Neural progenitor cell (in vitro differentiated cells): ENCODE data around the gene POU2AF2. TPM values are rescaled to one million over a fixed set of nuclear protein-coding genes. Genes with fewer than 3 reads are reported as not detected.
"Not testable (repeated sequence)": the region's sequence is repeated elsewhere in the genome, so short reads cannot be mapped to it uniquely, and the experiment has no call there.

Experiments
- DNase-seq: peaks from one replicate; pipeline ENCODE4 v3.0.0-alpha.2; 2016; ENCODE audit warnings: low spot score
- H2AFZ ChIP-seq: fragments of 200-600 bp; sonication (generic); replicated peaks from 2 replicates; pipeline ENCODE4 v1.6.1; 2016; ENCODE audit warnings: antibody characterized with exemption
- H3F3A ChIP-seq: fragments of 200-600 bp; sonication (generic); 2 replicates; pipeline ENCODE4 v1.6.1; 2016; ENCODE audit warnings: antibody characterized with exemption, low read depth
- H3K27ac ChIP-seq: fragments of 200-600 bp; sonication (generic); 2 replicates; pipeline ENCODE4 v1.5.1; 2016; ENCODE audit warnings: mild to moderate bottlenecking
- H3K27me3 ChIP-seq: fragments of 200-600 bp; sonication (generic); 2 replicates; pipeline ENCODE4 v1.6.1; 2016; ENCODE audit warnings: mild to moderate bottlenecking, moderate library complexity
- H3K36me3 ChIP-seq: fragments of 200-600 bp; sonication (generic); 2 replicates; pipeline ENCODE4 v1.5.1; 2016
- H3K4me1 ChIP-seq: fragments of 200-600 bp; sonication (generic); 2 replicates; pipeline ENCODE4 v1.6.1; 2016; ENCODE audit warnings: mixed run types
- H3K4me2 ChIP-seq: fragments of 200-600 bp; sonication (generic); 2 replicates; pipeline ENCODE4 v1.6.1; 2016
- H3K4me3 ChIP-seq: fragments of 200-600 bp; sonication (generic); 2 replicates; pipeline ENCODE4 v1.5.1; 2016
- H3K79me2 ChIP-seq: fragments of 200-600 bp; sonication (generic); 2 replicates; pipeline ENCODE4 v1.6.1; 2016; ENCODE audit warnings: low read depth
- H3K9ac ChIP-seq: fragments of 200-600 bp; sonication (generic); 2 replicates; pipeline ENCODE4 v1.6.1; 2016
- H3K9me3 ChIP-seq: fragments of 200-600 bp; sonication (generic); 2 replicates; pipeline ENCODE4 v1.5.1; 2016; ENCODE audit warnings: low read depth
- H4K20me1 ChIP-seq: fragments of 200-600 bp; sonication (generic); 2 replicates; pipeline ENCODE4 v1.6.1; 2016; ENCODE audit warnings: low read depth
- H3K27ac Mint-ChIP-seq: 3 replicates; pipeline ENCODE4 v1.8.0; 2021; ENCODE audit warnings: mixed read lengths
- H3K27me3 Mint-ChIP-seq: 2 replicates; pipeline ENCODE4 v1.8.0; 2022; ENCODE audit warnings: low read depth, mild to moderate bottlenecking, inconsistent platforms, moderate library complexity, mixed read lengths; ENCODE audit not compliant: insufficient read depth
- H3K36me3 Mint-ChIP-seq: 3 replicates; pipeline ENCODE4 v1.8.0; 2021; ENCODE audit warnings: mixed read lengths
- H3K4me1 Mint-ChIP-seq: 3 replicates; pipeline ENCODE4 v1.8.0; 2021; ENCODE audit warnings: mixed read lengths
- H3K4me3 Mint-ChIP-seq: 3 replicates; pipeline ENCODE4 v1.8.0; 2021; ENCODE audit warnings: mild to moderate bottlenecking, moderate library complexity, mixed read lengths
- H3K9me3 Mint-ChIP-seq: 3 replicates; pipeline ENCODE4 v1.8.0; 2020; ENCODE audit warnings: mixed read lengths
- EZH2 ChIP-seq: fragments of 200-600 bp; sonication (generic); IDR thresholded peaks from 2 replicates; pipeline ENCODE4 v1.6.1; 2017; ENCODE audit warnings: antibody characterized with exemption, mild to moderate bottlenecking, moderate library complexity
- EZH2phosphoT487 ChIP-seq: fragments of 200-600 bp; sonication (generic); IDR thresholded peaks from 2 replicates; pipeline ENCODE4 v1.6.1; 2017; ENCODE audit warnings: antibody characterized with exemption
- total RNA-seq: library from RNA; depleted of rRNA; stranded (reverse); fragments of >200 nt; gene quantifications from 2 replicates; pipeline ENCODE4 v1.2.3, GENCODE V29; 2015; ENCODE audit warnings: low replicate concordance
- TF ChIP-seq, protein P1 (sequence below): fragments of 200-600 bp; sonication (generic); IDR thresholded peaks from 2 replicates; pipeline ENCODE4 v1.5.1; 2017; ENCODE audit warnings: antibody characterized with exemption, mild to moderate bottlenecking

POU2AF2 gene
- total RNA-seq, 1 donor from 2014 or later: not detected

GRCh38 chr11:111264646-111265045 lies 19.1 kb downstream of the POU2AF2 start:
- Mint-ChIP-seq H3K27ac (no peak overlapping the region), H3K4me1 (peaks cover 2% of the 10 kb centered on the region), H3K36me3 (no peaks in the 10 kb centered on the region), H3K9me3 (no peaks in the 10 kb centered on the region), H3K4me3 (no peak overlapping the region), H3K27me3 (peaks cover 2% of the 10 kb centered on the region)
- Histone ChIP-seq H3K36me3 (no peaks in the 10 kb centered on the region), H3K9me3 (no peaks in the 10 kb centered on the region), H4K20me1 (no peaks in the 10 kb centered on the region), H3K79me2 (no peaks in the 10 kb centered on the region), H3K4me1 (peaks cover 9% of the 10 kb centered on the region), H3K27me3 (no peaks in the 10 kb centered on the region), H2AFZ (no peak overlapping the region), H3K9ac (no peak overlapping the region), H3F3A (peaks cover 3% of the 10 kb centered on the region), H3K4me2 (no peak overlapping the region), H3K4me3 (no peak overlapping the region), H3K27ac (no peak overlapping the region)
- no peak for DNase-seq
- no peak for TF ChIP-seq EZH2

GRCh38 chr11:111265421-111265820 lies 19.9 kb downstream of the POU2AF2 start:
- no peak overlapping the region for H2AFZ ChIP-seq
- H3K4me1 ChIP-seq: peaks cover 14% of the 10 kb centered on the region
- no peaks in the 10 kb centered on the region for H3K79me2 ChIP-seq
- no peaks in the 10 kb centered on the region for H3K27me3 ChIP-seq
- no peaks in the 10 kb centered on the region for H3K9me3 ChIP-seq
- TF ChIP-seq EZH2phosphoT487: no peak
- Mint-ChIP-seq H3K36me3 (no peaks in the 10 kb centered on the region), H3K4me1 (peaks cover 2% of the 10 kb centered on the region), H3K9me3 (no peaks in the 10 kb centered on the region), H3K4me3 (no peak overlapping the region), H3K27ac (no peak overlapping the region), H3K27me3 (peaks cover 2% of the 10 kb centered on the region)
- H3K4me2 ChIP-seq: no peak overlapping the region
- no peaks in the 10 kb centered on the region for H4K20me1 ChIP-seq
- no peak for DNase-seq
- peaks cover 3% of the 10 kb centered on the region for H3F3A ChIP-seq
- H3K9ac ChIP-seq: no peak overlapping the region
- no peaks in the 10 kb centered on the region for H3K36me3 ChIP-seq
- H3K27ac ChIP-seq: no peak overlapping the region
- H3K4me3 ChIP-seq: no peak overlapping the region

- not testable (repeated sequence) for H3K4me3 Mint-ChIP-seq, H3K9ac ChIP-seq, H3K27ac ChIP-seq, H3K36me3 Mint-ChIP-seq, H3F3A ChIP-seq, H3K4me2 ChIP-seq, H3K36me3 ChIP-seq, H3K9me3 Mint-ChIP-seq, H2AFZ ChIP-seq, H3K27ac Mint-ChIP-seq, H4K20me1 ChIP-seq, H3K9me3 ChIP-seq, H3K4me1 Mint-ChIP-seq, H3K4me3 ChIP-seq, DNase-seq, H3K27me3 Mint-ChIP-seq, H3K27me3 ChIP-seq, H3K79me2 ChIP-seq
- peaks cover 14% of the 10 kb centered on the region for H3K4me1 ChIP-seq
These were observed 22.8 kb downstream of the POU2AF2 start for GRCh38 chr11:111268303-111268702.

DNA sequence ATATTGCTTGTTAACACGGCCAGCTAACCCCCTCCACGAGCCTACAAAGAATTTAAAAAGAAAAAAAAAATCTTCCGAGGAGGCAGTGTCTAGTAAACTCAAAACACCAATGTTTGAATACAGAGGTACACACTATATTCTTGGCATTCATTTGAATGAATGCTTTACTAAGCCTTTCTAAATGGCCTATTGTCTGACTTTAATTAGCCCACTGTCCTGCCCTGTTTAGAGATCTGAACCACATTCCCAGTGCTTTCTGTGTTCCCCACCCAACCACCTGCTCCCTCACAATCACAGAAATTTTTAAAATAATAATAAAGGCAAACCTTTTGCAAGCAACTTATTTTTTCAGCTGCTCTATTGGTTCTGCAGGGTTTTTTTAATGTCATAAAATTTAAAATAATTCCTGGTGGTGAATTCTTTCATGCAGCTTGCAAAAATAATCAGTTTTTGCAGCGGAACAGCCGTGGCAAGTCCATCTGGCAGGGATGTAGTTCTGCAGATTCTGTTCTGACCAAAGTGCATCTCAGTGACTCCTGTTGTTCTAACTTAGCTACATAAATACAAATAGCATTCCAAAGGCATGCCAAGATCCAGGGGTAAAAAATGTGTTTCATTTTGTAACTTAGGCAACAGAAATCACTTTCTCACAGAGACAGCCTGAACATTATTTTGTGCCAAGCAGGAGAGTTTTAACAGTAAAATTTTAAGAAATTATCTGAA lies 23.8 kb downstream of the POU2AF2 start:
- no peak overlapping the region for H2AFZ ChIP-seq
- no peak overlapping the region for H3K9ac ChIP-seq
- H3K79me2 ChIP-seq: no peaks in the 10 kb centered on the region
- no peak overlapping the region for H3K4me3 ChIP-seq
- no peaks in the 10 kb centered on the region for H3K27me3 ChIP-seq
- H3K36me3 Mint-ChIP-seq: no peaks in the 10 kb centered on the region
- TF ChIP-seq EZH2phosphoT487 (no peak), EZH2 (no peak)
- TF ChIP-seq, protein P1, sequence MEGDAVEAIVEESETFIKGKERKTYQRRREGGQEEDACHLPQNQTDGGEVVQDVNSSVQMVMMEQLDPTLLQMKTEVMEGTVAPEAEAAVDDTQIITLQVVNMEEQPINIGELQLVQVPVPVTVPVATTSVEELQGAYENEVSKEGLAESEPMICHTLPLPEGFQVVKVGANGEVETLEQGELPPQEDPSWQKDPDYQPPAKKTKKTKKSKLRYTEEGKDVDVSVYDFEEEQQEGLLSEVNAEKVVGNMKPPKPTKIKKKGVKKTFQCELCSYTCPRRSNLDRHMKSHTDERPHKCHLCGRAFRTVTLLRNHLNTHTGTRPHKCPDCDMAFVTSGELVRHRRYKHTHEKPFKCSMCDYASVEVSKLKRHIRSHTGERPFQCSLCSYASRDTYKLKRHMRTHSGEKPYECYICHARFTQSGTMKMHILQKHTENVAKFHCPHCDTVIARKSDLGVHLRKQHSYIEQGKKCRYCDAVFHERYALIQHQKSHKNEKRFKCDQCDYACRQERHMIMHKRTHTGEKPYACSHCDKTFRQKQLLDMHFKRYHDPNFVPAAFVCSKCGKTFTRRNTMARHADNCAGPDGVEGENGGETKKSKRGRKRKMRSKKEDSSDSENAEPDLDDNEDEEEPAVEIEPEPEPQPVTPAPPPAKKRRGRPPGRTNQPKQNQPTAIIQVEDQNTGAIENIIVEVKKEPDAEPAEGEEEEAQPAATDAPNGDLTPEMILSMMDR: no peak
- H3K36me3 ChIP-seq: no peaks in the 10 kb centered on the region
- peaks cover 3% of the 10 kb centered on the region for H3F3A ChIP-seq
- peaks cover 14% of the 10 kb centered on the region for H3K4me1 ChIP-seq
- no peaks in the 10 kb centered on the region for H4K20me1 ChIP-seq
- peak overlapping the region; percentile 55 for H3K27ac ChIP-seq
- no peaks in the 10 kb centered on the region for H3K27me3 Mint-ChIP-seq
- H3K4me1 Mint-ChIP-seq: peaks cover 2% of the 10 kb centered on the region
- peak; percentile 50 for DNase-seq
- H3K4me3 Mint-ChIP-seq: no peak overlapping the region
- H3K4me2 ChIP-seq: peak overlapping the region; percentile 52
- no peaks in the 10 kb centered on the region for H3K9me3 ChIP-seq
- H3K9me3 Mint-ChIP-seq: no peaks in the 10 kb centered on the region
- no peak overlapping the region for H3K27ac Mint-ChIP-seq

DNA sequence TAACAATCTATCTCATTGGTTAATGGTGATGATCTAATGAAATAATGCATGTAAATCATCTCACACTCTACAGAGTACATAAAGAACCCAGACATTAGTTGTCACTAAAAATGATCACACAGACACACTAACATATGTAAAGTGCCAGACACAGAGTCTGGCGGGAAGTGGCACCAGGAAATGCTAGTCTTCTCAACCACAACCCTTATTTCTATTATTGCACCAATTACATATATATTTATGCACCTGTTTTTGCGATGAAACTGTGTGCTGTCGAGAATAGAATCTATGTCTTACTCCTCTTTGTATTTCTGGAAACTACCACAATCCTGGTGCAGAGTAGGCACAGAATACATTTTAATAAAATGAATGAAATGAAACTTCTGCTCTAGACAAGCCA lies 26.9 kb downstream of the POU2AF2 start:
- Histone ChIP-seq H2AFZ (no peak overlapping the region), H3K9me3 (no peaks in the 10 kb centered on the region), H3K27me3 (no peaks in the 10 kb centered on the region), H3K4me1 (peaks cover 14% of the 10 kb centered on the region), H3K27ac (no peak overlapping the region), H3K36me3 (no peaks in the 10 kb centered on the region), H3K4me3 (no peak overlapping the region), H3K9ac (no peak overlapping the region), H3K4me2 (no peak overlapping the region), H3K79me2 (no peaks in the 10 kb centered on the region), H3F3A (peaks cover 3% of the 10 kb centered on the region), H4K20me1 (no peaks in the 10 kb centered on the region)
- no peak for DNase-seq
- TF ChIP-seq EZH2phosphoT487 (no peak), EZH2 (no peak)
- TF ChIP-seq, protein P1: no peak
- Mint-ChIP-seq H3K36me3 (no peaks in the 10 kb centered on the region), H3K4me1 (peaks cover 2% of the 10 kb centered on the region), H3K4me3 (no peak overlapping the region), H3K27ac (no peak overlapping the region), H3K27me3 (no peaks in the 10 kb centered on the region), H3K9me3 (no peaks in the 10 kb centered on the region)
